IPS DF 4.7 (cell line): ENCODE data around the gene MTTP.
"Not testable (repeated sequence)": the region's sequence is repeated elsewhere in the genome, so short reads cannot be mapped to it uniquely, and the experiment has no call there.

Experiments used
- DNase-seq: peaks from one replicate; pipeline ENCODE4 v3.0.0-alpha.2; 2013; ENCODE audit warnings: low spot score; ENCODE audit errors: extremely low read depth

MTTP gene

GRCh38 chr4:99574530-99575324, at the start of gene MTTP:
TSS of gene MTTP (plus strand) at chr4:99574824. CDS start at chr4:99574910, 86 bp downstream.
- no peak for DNase-seq

- no peak for DNase-seq
These were observed 45.4 kb upstream of the MTTP start for GRCh38 chr4:99529228-99529627.

GRCh38 chr4:99529956-99530355, 44.7 kb upstream of the MTTP start:
- no peak for DNase-seq

- not testable (repeated sequence) for DNase-seq
These were observed 39.9 kb upstream of the MTTP start for GRCh38 chr4:99534699-99535098.

GRCh38 chr4:99536271-99536670, 38.4 kb upstream of the MTTP start:
- no peak for DNase-seq

GRCh38 chr4:99536848-99537247, 37.8 kb upstream of the MTTP start:
- DNase-seq: no peak

GRCh38 chr4:99537674-99538073, 37.0 kb upstream of the MTTP start:
- no peak for DNase-seq

- no peak for DNase-seq
These were observed 34.2 kb upstream of the MTTP start for GRCh38 chr4:99540277-99540939.

- DNase-seq: no peak
These were observed 21.8 kb upstream of the MTTP start for GRCh38 chr4:99552872-99553271.

GRCh38 chr4:99563310-99564186, 11.1 kb upstream of the MTTP start, which contains the start of gene TRMT10A:
TSS of gene TRMT10A (minus strand) at chr4:99564039. CDS start at chr4:99559338, 4,701 bp downstream.
- DNase-seq: peak; percentile 78

- DNase-seq: no peak
These were observed 9.7 kb upstream of the MTTP start for GRCh38 chr4:99564921-99565320.

GRCh38 chr4:99571883-99572282, 2.7 kb upstream of the MTTP start:
- DNase-seq: no peak

- no peak for DNase-seq
These were observed 1.9 kb upstream of the MTTP start for GRCh38 chr4:99572527-99573240.

GRCh38 chr4:99573735-99574368, 772 bp upstream of the MTTP start:
- no peak for DNase-seq

GRCh38 chr4:99578714-99579113, 4.1 kb downstream of the MTTP start:
- DNase-seq: no peak

GRCh38 chr4:99585516-99585915, 10.9 kb downstream of the MTTP start:
- DNase-seq: no peak

- DNase-seq: no peak
These were observed 11.7 kb downstream of the MTTP start for GRCh38 chr4:99586322-99586721.

GRCh38 chr4:99586797-99587196, 12.2 kb downstream of the MTTP start:
- DNase-seq: no peak

- no peak for DNase-seq
These were observed 12.7 kb downstream of the MTTP start for GRCh38 chr4:99587309-99587708.

- DNase-seq: no peak
These were observed 13.2 kb downstream of the MTTP start for GRCh38 chr4:99587803-99588202.

GRCh38 chr4:99591757-99592156, 17.1 kb downstream of the MTTP start:
- no peak for DNase-seq
